H1 (cell line): ENCODE measurements around the gene CIAO2B. TPM values are rescaled to one million over a fixed set of nuclear protein-coding genes. Genes with fewer than 3 reads are reported as not detected.

ENCODE experiments used
- CTCF ChIA-PET: fragments of 300-600 bp; sonication (Branson Sonifier 250); formaldehyde crosslinking; loops from one replicate; lab custom pipeline; 2021; ENCODE audit not compliant: partially characterized antibody; lab: Charles Lee
- POLR2A ChIA-PET: fragments of 300-600 bp; sonication (Branson Sonifier 250); formaldehyde crosslinking; loops from one replicate; lab custom pipeline; 2021; ENCODE audit warnings: inconsistent platforms; ENCODE audit not compliant: partially characterized antibody; lab: Charles Lee
- DNase-seq, 2 experiments: peaks; one replicate each; pipeline versions ENCODE4 v3.0.0 to v3.0.0-alpha.2; 2010 to 2022; ENCODE audit warnings: low spot score in 2 of 2, low read depth in 1 of 2, mixed read lengths in 1 of 2
- FAIRE-seq: peaks from 2 replicates; lab custom pipeline; 2011; peaks lifted over from hg19 to GRCh38; lab: Jason Lieb, UNC
- H2AFZ ChIP-seq: 2 replicates; pipeline ENCODE4 v1.8.1; 2012; ENCODE audit warnings: low read length, inconsistent platforms
- H2AK5ac ChIP-seq: 2 replicates; pipeline ENCODE4 v1.6.1; 2013; ENCODE audit warnings: low read depth, low read length
- H2BK120ac ChIP-seq: replicated peaks from 2 replicates; pipeline ENCODE3; 2013; ENCODE audit warnings: low read depth, low read length, inconsistent platforms
- H2BK12ac ChIP-seq: 2 replicates; pipeline ENCODE4 v1.6.1; 2013; ENCODE audit warnings: low read depth, low read length
- H2BK15ac ChIP-seq: 2 replicates; pipeline ENCODE4 v1.6.1; 2013; ENCODE audit warnings: low read length
- H2BK20ac ChIP-seq: 2 replicates; pipeline ENCODE4 v1.6.1; 2013; ENCODE audit warnings: low read length
- H2BK5ac ChIP-seq: 2 replicates; pipeline ENCODE4 v1.6.1; 2013; ENCODE audit warnings: low read depth, low read length
- H3K14ac ChIP-seq: 2 replicates; pipeline ENCODE4 v1.6.1; 2013; ENCODE audit warnings: inconsistent platforms; ENCODE audit not compliant: insufficient read length
- H3K18ac ChIP-seq: 2 replicates; pipeline ENCODE4 v1.6.1; 2013; ENCODE audit warnings: low read length; ENCODE audit errors: extremely low read depth
- H3K23ac ChIP-seq: 2 replicates; pipeline ENCODE4 v1.6.1; 2013; ENCODE audit warnings: inconsistent platforms; ENCODE audit not compliant: insufficient read length
- H3K23me2 ChIP-seq: 2 replicates; pipeline ENCODE4 v1.6.1; 2013; ENCODE audit warnings: low read depth, low read length
- H3K27ac ChIP-seq: 2 replicates; pipeline ENCODE4 v1.6.1; 2011; ENCODE audit warnings: low read depth, low read length, inconsistent platforms
- H3K27me3 ChIP-seq, 4 experiments: replicated peaks in 1 of 4; 1 replicate in 1 of 4; 2 replicates in 3 of 4; pipeline versions ENCODE4 v1.6.1 to v1.8.1; 2011 to 2013; ENCODE audit warnings: low read length in 3 of 4, mild to moderate bottlenecking in 3 of 4, inconsistent platforms in 2 of 4, mixed read lengths in 2 of 4, moderate library complexity in 1 of 4; ENCODE audit not compliant: control insufficient read depth in 3 of 4, insufficient read depth in 3 of 4; ENCODE audit errors: extremely low read depth in 1 of 4
- H3K36me3 ChIP-seq, 4 experiments: 2 replicates each; pipeline versions ENCODE4 v1.6.1 to v1.8.1; 2011 to 2013; ENCODE audit warnings: mild to moderate bottlenecking in 4 of 4, low read length in 3 of 4, moderate library complexity in 2 of 4, control low read depth in 1 of 4, inconsistent platforms in 1 of 4; ENCODE audit not compliant: insufficient read depth in 4 of 4, control insufficient read depth in 2 of 4
- H3K4ac ChIP-seq: replicated peaks from 2 replicates; pipeline ENCODE3; 2013; ENCODE audit warnings: low read length, low read depth, mixed read lengths, inconsistent platforms; ENCODE audit not compliant: insufficient read length
- H3K4me1 ChIP-seq, 4 experiments: replicated peaks in 1 of 4; 1 replicate in 1 of 4; 2 replicates in 3 of 4; pipeline versions ENCODE4 v1.6.1 to v1.8.1; 2011 to 2013; ENCODE audit warnings: low read length in 3 of 4, inconsistent platforms in 2 of 4, mixed read lengths in 1 of 4; ENCODE audit not compliant: insufficient read depth in 4 of 4, control insufficient read depth in 3 of 4
- H3K4me2 ChIP-seq, 2 experiments: 2 replicates each; pipeline versions ENCODE4 v1.6.1 to v1.8.1; 2011 to 2013; ENCODE audit warnings: low read depth in 2 of 2, low read length in 2 of 2, control low read depth in 1 of 2, inconsistent platforms in 1 of 2, mild to moderate bottlenecking in 1 of 2; ENCODE audit not compliant: insufficient read depth in 1 of 2
- H3K4me3 ChIP-seq, 4 experiments: fragments of 200-600, 300-600 bp in 1 of 4; sonication (generic), shearing (Covaris generic), sonication (Bioruptor Twin) in 1 of 4; 2 replicates each; pipeline versions ENCODE4 v1.5.1 to v1.8.1; 2011 to 2016; ENCODE audit warnings: low read length in 4 of 4, low read depth in 3 of 4, control low read depth in 2 of 4, inconsistent platforms in 2 of 4, mild to moderate bottlenecking in 2 of 4, mixed read lengths in 1 of 4, moderate library complexity in 1 of 4; ENCODE audit not compliant: insufficient read depth in 2 of 4; ENCODE audit errors: extremely low read depth in 1 of 4
- H3K56ac ChIP-seq: replicated peaks from 2 replicates; pipeline ENCODE3; 2013; ENCODE audit warnings: low read depth, mild to moderate bottlenecking, mixed read lengths, low read length, inconsistent platforms; ENCODE audit not compliant: insufficient read length
- H3K79me1 ChIP-seq: 2 replicates; pipeline ENCODE4 v1.6.1; 2013; ENCODE audit warnings: low read depth, low read length, control low read depth
- H3K79me2 ChIP-seq, 2 experiments: 2 replicates each; pipeline versions ENCODE4 v1.6.1 to v1.8.1; 2012 to 2013; ENCODE audit warnings: low read length in 2 of 2, mild to moderate bottlenecking in 2 of 2, inconsistent platforms in 1 of 2; ENCODE audit not compliant: insufficient read depth in 2 of 2, control insufficient read depth in 1 of 2
- H3K9ac ChIP-seq, 4 experiments: replicated peaks in 1 of 4; 1 replicate in 1 of 4; 2 replicates in 3 of 4; pipeline versions ENCODE4 v1.6.1 to v1.8.1; 2011 to 2013; ENCODE audit warnings: low read depth in 3 of 4, low read length in 3 of 4, control low read depth in 2 of 4, mild to moderate bottlenecking in 2 of 4, moderate library complexity in 2 of 4, inconsistent platforms in 1 of 4; ENCODE audit errors: extremely low read depth in 1 of 4
- H3K9me3 ChIP-seq, 2 experiments: 2 replicates each; pipeline versions ENCODE4 v1.6.1 to v1.8.1; 2012 to 2013; ENCODE audit warnings: mild to moderate bottlenecking in 2 of 2, moderate library complexity in 2 of 2, control low read depth in 1 of 2, inconsistent platforms in 1 of 2, low read depth in 1 of 2, low read length in 1 of 2, mixed read lengths in 1 of 2; ENCODE audit not compliant: insufficient read depth in 2 of 2
- H4K20me1 ChIP-seq, 2 experiments: replicated peaks in 1 of 2; 2 replicates each; pipeline versions ENCODE3 to v1.8.1; 2011 to 2013; ENCODE audit warnings: inconsistent platforms in 2 of 2, low read length in 2 of 2, mild to moderate bottlenecking in 1 of 2; ENCODE audit not compliant: insufficient read depth in 2 of 2, control insufficient read depth in 1 of 2
- H4K5ac ChIP-seq: 2 replicates; pipeline ENCODE4 v1.6.1; 2013; ENCODE audit warnings: low read length, low read depth, mixed read lengths, inconsistent platforms; ENCODE audit not compliant: insufficient read length
- H4K8ac ChIP-seq: 2 replicates; pipeline ENCODE4 v1.8.0; 2013; ENCODE audit warnings: mild to moderate bottlenecking, moderate library complexity, low read length, inconsistent platforms; ENCODE audit not compliant: insufficient read depth; ENCODE audit errors: extremely low read depth
- H4K91ac ChIP-seq: replicated peaks from 2 replicates; pipeline ENCODE3; 2013; ENCODE audit warnings: low read length, mixed read lengths, inconsistent platforms; ENCODE audit not compliant: insufficient read length
- ATF2 ChIP-seq: IDR thresholded peaks from 2 replicates; pipeline ENCODE4 v1.6.1; 2012; ENCODE audit warnings: low read length, inconsistent platforms
- CBX5 ChIP-seq: fragments of 300-800, 300-1000 bp; sonication (generic); IDR thresholded peaks from 2 replicates; pipeline ENCODE4 v1.7.1; 2016; ENCODE audit warnings: antibody characterized with exemption, low read length, low read depth
- CHD2 ChIP-seq: IDR thresholded peaks from 2 replicates; pipeline ENCODE4 v1.6.1; 2012; ENCODE audit warnings: low read length, improper control_type of control experiment
- CREB1 ChIP-seq: IDR thresholded peaks from 2 replicates; pipeline ENCODE4 v1.6.1; 2012; ENCODE audit warnings: inconsistent platforms
- KDM1A ChIP-seq: fragments of 200-600, 300-600 bp; sonication (generic); IDR thresholded peaks from 2 replicates; pipeline ENCODE4 v1.7.1; 2016; ENCODE audit warnings: mild to moderate bottlenecking, low read length, borderline replicate concordance
- SIX5 ChIP-seq: IDR thresholded peaks from 2 replicates; pipeline ENCODE4 v1.6.1; 2011; ENCODE audit warnings: mild to moderate bottlenecking, low read depth, low read length
- ZNF274 ChIP-seq: IDR thresholded peaks from 2 replicates; pipeline ENCODE4 v1.7.0; 2012; ENCODE audit warnings: low read length, borderline replicate concordance; ENCODE audit errors: extremely low read depth
- WGBS, 2 experiments: shearing (Covaris generic) in 1 of 2; methylation state at CpG; one replicate each; pipeline versions ENCODE4 v1.1.6 to v1.1.7; 2013 to 2015; ENCODE audit warnings: low lambda C conversion rate in 2 of 2, mixed read lengths in 2 of 2, inconsistent platforms in 1 of 2, low coverage in 1 of 2, missing lambda C conversion rate in 1 of 2; ENCODE audit not compliant: insufficient replicate concordance in 2 of 2, insufficient coverage in 1 of 2, insufficient read length in 1 of 2; ENCODE audit errors: extremely low coverage in 1 of 2, missing lambda C conversion rate in 1 of 2; 5-methylcytosine and 5-hydroxymethylcytosine counted together
- polyA plus RNA-seq, 7 experiments: library from polyadenylated mRNA; depleted of rRNA in 3 of 7; stranded (reverse) in 5 of 7; unstranded in 2 of 7; fragments of >200 nt in 5 of 7; fragments of 200-250 nt in 2 of 7; gene quantifications; 1 replicate in 5 of 7; 2 replicates in 1 of 7; 4 replicates in 1 of 7; pipeline versions ENCODE4 v1.2.1 to v1.2.3, GENCODE V29; 2011 to 2013; ENCODE audit warnings: missing spikeins in 2 of 7, mixed read lengths in 2 of 7
- total RNA-seq: library from RNA; stranded (reverse); fragmentation: NEBNext Ultra II Directional; extraction: Animal tissue kit (Norgen Biotek cat#: 25700); gene quantifications from 2 replicates; pipeline ENCODE4 v1.2.1, GENCODE V29; 2021

CIAO2B gene
- total and polyA plus RNA-seq, 2 of the 8 experiments (the other 6 are each of a cell fraction or from before 2014, with no cell fraction given), result 65.6 to 248 TPM

GRCh38 chr16:66926171-66926947, 7.8 kb downstream of the CIAO2B start:
- no peak overlapping the region for H3K23ac ChIP-seq
- no peak overlapping the region for H2BK5ac ChIP-seq
- POLR2A ChIA-PET, result interaction anchor here (1.2 to 2.3 kb wide), 4 partner anchors 31 to 96 kb away, joined by 3 to 7 read pairs (median 4); partner anchors contain the start of genes NAE1 and PDP2
- no peak overlapping the region for H3K4ac ChIP-seq
- no peak overlapping the region for H2BK120ac ChIP-seq
- no peak for FAIRE-seq
- no peak overlapping the region for H2AK5ac ChIP-seq
- H3K14ac ChIP-seq, result no peak overlapping the region
- H3K79me1 ChIP-seq, result peaks cover 2% of the 10 kb centered on the region; the same call in 1 of the 2 replicates
- H2AFZ ChIP-seq, result no peak overlapping the region
- no peak overlapping the region; the same call in 1 of the 2 replicates for H4K8ac ChIP-seq
- no peak overlapping the region for H2BK12ac ChIP-seq
- no peaks in the 10 kb centered on the region for H4K20me1 ChIP-seq
- H3K36me3 ChIP-seq, result no peaks in the 10 kb centered on the region; a peak in 1 of 8 replicates
- TF ChIP-seq CHD2 (no peak), SIX5 (no peak), KDM1A (no peak), CREB1 (no peak), ZNF274 (no peak), CBX5 (no peak), ATF2 (no peak)
- TF ChIP-seq, all 59 proteins: peak for 0
- Histone ChIP-seq H2BK15ac (no peak overlapping the region), H3K9ac (no peak overlapping the region), H3K4me1 (peaks cover 0 to 8% (median under 1%) of the 10 kb centered on the region in 4 experiments; a peak in 4 of 7 replicates), H3K27me3 (peaks cover 14 to 41% (median 35%) of the 10 kb centered on the region in 4 experiments; a peak in 6 of 7 replicates), H3K4me2 (no peak overlapping the region; a peak in 1 of 4 replicates), H3K56ac (no peak overlapping the region), H3K4me3 (no peak overlapping the region), H3K23me2 (peaks cover 4% of the 10 kb centered on the region; the same call in 1 of the 2 replicates), H3K27ac (no peak overlapping the region), H4K5ac (no peak overlapping the region), H3K18ac (no peak overlapping the region), H2BK20ac (no peak overlapping the region), H3K79me2 (no peaks in the 10 kb centered on the region), H4K91ac (no peak overlapping the region), H3K9me3 (no peaks in the 10 kb centered on the region)
- WGBS, 2 experiments, result 86% methylated on average over 4 of the region's 5 CpGs; no CpG with 5 or more reads in 1 of the 2 experiments
- CTCF ChIA-PET, result interaction anchor here (0.8 to 27.5 kb wide), 5 partner anchors 17 to 275 kb away, joined by 3 to 1009 read pairs (median 3); partner anchors contain the start of genes CDH16 and PDP2
- DNase-seq, result no peak
